CD4-positive, alpha-beta T cell treated with Interleukin-6 for 4 hours (primary cell): ENCODE results near the gene FPGS.
"Not testable (repeated sequence)": the region's sequence is repeated elsewhere in the genome, so short reads cannot be mapped to it uniquely, and the experiment has no call there.

Experiments
- DNase-seq: peaks from one replicate; pipeline ENCODE4 v3.0.0-alpha.2; 2020; ENCODE audit warnings: mixed read lengths

FPGS gene

GRCh38 chr9:127814619-127815511, 12.2 kb downstream of the FPGS start:
- DNase-seq, result no peak

GRCh38 chr9:127815512-127816361, 13.1 kb downstream of the FPGS start:
- no peak for DNase-seq

- DNase-seq, result no peak
These were observed 13.7 kb downstream of the FPGS start for GRCh38 chr9:127816362-127816725.

- no peak for DNase-seq
These were observed 14.0 kb downstream of the FPGS start for GRCh38 chr9:127816728-127817127.

- DNase-seq, result no peak
These were observed 15.3 kb downstream of the FPGS start for GRCh38 chr9:127817881-127818434.

- DNase-seq, result no peak
These were observed 15.9 kb downstream of the FPGS start for GRCh38 chr9:127818574-127818973.

- DNase-seq, result no peak
These were observed 19.4 kb downstream of the FPGS start for GRCh38 chr9:127822108-127822507.

GRCh38 chr9:127825319-127826051, 22.8 kb downstream of the FPGS start:
- no peak for DNase-seq

- DNase-seq, result no peak
These were observed 23.7 kb downstream of the FPGS start for GRCh38 chr9:127826253-127826913.

GRCh38 chr9:127828262-127829031, 25.8 kb downstream of the FPGS start:
- no peak for DNase-seq

GRCh38 chr9:127829205-127829906, 26.7 kb downstream of the FPGS start:
- no peak for DNase-seq

GRCh38 chr9:127832248-127832647, 29.6 kb downstream of the FPGS start:
- peak; percentile 61 for DNase-seq

- no peak for DNase-seq
These were observed 30.9 kb downstream of the FPGS start for GRCh38 chr9:127833555-127833954.

GRCh38 chr9:127835991-127836516, 33.4 kb downstream of the FPGS start:
- DNase-seq, result no peak

GRCh38 chr9:127836561-127836960, 33.9 kb downstream of the FPGS start:
- DNase-seq, result not testable (repeated sequence)

GRCh38 chr9:127837346-127837745, 34.7 kb downstream of the FPGS start:
- DNase-seq, result no peak

- DNase-seq, result no peak
These were observed 35.8 kb downstream of the FPGS start for GRCh38 chr9:127838375-127839078.

- no peak for DNase-seq
These were observed 38.6 kb downstream of the FPGS start for GRCh38 chr9:127841087-127841835.

- DNase-seq, result no peak
These were observed 42.2 kb downstream of the FPGS start for GRCh38 chr9:127844821-127845359.
